Astrocyte (in vitro differentiated cells and primary cell): ENCODE measurements around the gene ADSS1.

Experiments
- CTCF ChIP-seq: IDR thresholded peaks from 2 replicates; pipeline ENCODE4 v1.5.1; 2011; ENCODE audit warnings: low read depth, mild to moderate bottlenecking, inconsistent platforms, low read length, moderate library complexity; ENCODE audit not compliant: insufficient read depth
- EZH2 ChIP-seq: IDR thresholded peaks from 2 replicates; pipeline ENCODE4 v1.6.1; 2012; ENCODE audit warnings: mild to moderate bottlenecking, low read length, inconsistent platforms; ENCODE audit not compliant: insufficient read depth

- no peak for TF ChIP-seq CTCF
- TF ChIP-seq EZH2 = no peak
Observed at GRCh38 chr14:104705340-104706047, 18.5 kb upstream of the ADSS1 start.
